H9 (cell line): ENCODE results near the gene SLC2A2. TPM values are rescaled to one million over a fixed set of nuclear protein-coding genes. Genes with fewer than 3 reads are reported as not detected.

Experiments
- DNase-seq: peaks from one replicate; pipeline ENCODE4 v3.0.0-alpha.2; 2017
- H2AFZ ChIP-seq: one replicate; pipeline ENCODE4 v1.6.1; 2013; ENCODE audit warnings: mild to moderate bottlenecking, low read length, control low read depth, moderate library complexity
- H2AK5ac ChIP-seq: 2 replicates; pipeline ENCODE4 v1.6.1; 2013; ENCODE audit warnings: low read length, control low read depth, mixed read lengths; ENCODE audit not compliant: insufficient read length
- H2BK120ac ChIP-seq: one replicate; pipeline ENCODE4 v1.6.1; 2013; ENCODE audit warnings: low read depth, mild to moderate bottlenecking, low read length, control low read depth, inconsistent platforms; ENCODE audit not compliant: poor library complexity, severe bottlenecking
- H2BK12ac ChIP-seq: 2 replicates; pipeline ENCODE4 v1.6.1; 2013; ENCODE audit warnings: low read length, control low read depth, mixed read lengths, low read depth; ENCODE audit not compliant: insufficient read length
- H2BK15ac ChIP-seq: 2 replicates; pipeline ENCODE4 v1.6.1; 2013; ENCODE audit warnings: low read depth, low read length, control low read depth
- H2BK20ac ChIP-seq: one replicate; pipeline ENCODE4 v1.6.1; 2013; ENCODE audit warnings: low read depth, mild to moderate bottlenecking, low read length, control low read depth, inconsistent platforms; ENCODE audit not compliant: poor library complexity, severe bottlenecking
- H2BK5ac ChIP-seq: 2 replicates; pipeline ENCODE4 v1.6.1; 2013; ENCODE audit warnings: low read length, control low read depth, mixed read lengths; ENCODE audit not compliant: insufficient read length
- H3K14ac ChIP-seq: 2 replicates; pipeline ENCODE4 v1.6.1; 2013; ENCODE audit warnings: low read length, control low read depth; ENCODE audit not compliant: insufficient read depth
- H3K18ac ChIP-seq: 2 replicates; pipeline ENCODE4 v1.6.1; 2013; ENCODE audit warnings: low read depth, mild to moderate bottlenecking, mixed read lengths, low read length, control low read depth; ENCODE audit not compliant: insufficient read length
- H3K23ac ChIP-seq: 2 replicates; pipeline ENCODE4 v1.6.1; 2013; ENCODE audit warnings: low read length, control low read depth, mixed read lengths, low read depth; ENCODE audit not compliant: insufficient read length
- H3K23me2 ChIP-seq: 2 replicates; pipeline ENCODE4 v1.6.1; 2013; ENCODE audit warnings: low read depth, mild to moderate bottlenecking, mixed read lengths, low read length, control low read depth; ENCODE audit not compliant: insufficient read length, poor library complexity, severe bottlenecking
- H3K27ac ChIP-seq: 2 replicates; pipeline ENCODE4 v1.5.1; 2013; ENCODE audit warnings: low read length, control low read depth, mixed read lengths, low read depth; ENCODE audit not compliant: insufficient read length
- H3K27me3 ChIP-seq: 2 replicates; pipeline ENCODE4 v1.6.1; 2013; ENCODE audit warnings: low read length, control low read depth, inconsistent platforms; ENCODE audit not compliant: insufficient read depth
- H3K4ac ChIP-seq: 2 replicates; pipeline ENCODE4 v1.6.1; 2013; ENCODE audit warnings: low read depth, mild to moderate bottlenecking, control low read depth, inconsistent platforms, low read length, moderate library complexity
- H3K4me1 ChIP-seq: 2 replicates; pipeline ENCODE4 v1.6.1; 2013; ENCODE audit warnings: low read length, control low read depth, inconsistent platforms; ENCODE audit not compliant: insufficient read depth
- H3K4me2 ChIP-seq: 2 replicates; pipeline ENCODE4 v1.6.1; 2013; ENCODE audit warnings: low read length, control low read depth, mixed read lengths; ENCODE audit not compliant: insufficient read length, insufficient read depth
- H3K56ac ChIP-seq: 2 replicates; pipeline ENCODE4 v1.6.1; 2013; ENCODE audit warnings: low read depth, mild to moderate bottlenecking, mixed read lengths, low read length, control low read depth; ENCODE audit not compliant: insufficient read length
- H3K79me1 ChIP-seq: 2 replicates; pipeline ENCODE4 v1.6.1; 2013; ENCODE audit warnings: low read depth, mild to moderate bottlenecking, moderate library complexity, low read length, control low read depth, inconsistent platforms; ENCODE audit not compliant: insufficient read depth, poor library complexity, severe bottlenecking
- H3K79me2 ChIP-seq: 2 replicates; pipeline ENCODE4 v1.6.1; 2013; ENCODE audit warnings: low read length, control low read depth, inconsistent platforms; ENCODE audit not compliant: insufficient read depth
- H3K9ac ChIP-seq: 2 replicates; pipeline ENCODE4 v1.6.1; 2013; ENCODE audit warnings: low read length, control low read depth, mixed read lengths; ENCODE audit not compliant: insufficient read length; ENCODE audit errors: extremely low read depth
- H3K9me3 ChIP-seq: one replicate; pipeline ENCODE4 v1.6.1; 2013; ENCODE audit warnings: low read depth, low read length, inconsistent platforms; ENCODE audit not compliant: control insufficient read depth
- H3T11ph ChIP-seq: one replicate; pipeline ENCODE4 v1.6.1; 2013; ENCODE audit warnings: mild to moderate bottlenecking, low read length, control low read depth, inconsistent platforms
- H4K20me1 ChIP-seq: one replicate; pipeline ENCODE4 v1.6.1; 2013; ENCODE audit not compliant: control insufficient read depth, insufficient read length, insufficient read depth
- H4K5ac ChIP-seq: 2 replicates; pipeline ENCODE4 v1.6.1; 2013; ENCODE audit warnings: low read depth, mild to moderate bottlenecking, mixed read lengths, low read length, control low read depth; ENCODE audit not compliant: insufficient read length
- H4K8ac ChIP-seq: replicated peaks from 2 replicates; pipeline ENCODE4 v1.6.1; 2013; ENCODE audit warnings: low read length, control low read depth, mixed read lengths, low read depth; ENCODE audit not compliant: insufficient read length
- H4K91ac ChIP-seq: 2 replicates; pipeline ENCODE4 v1.6.1; 2013; ENCODE audit warnings: low read depth, mild to moderate bottlenecking, moderate library complexity, mixed read lengths, low read length, control low read depth; ENCODE audit not compliant: insufficient read length
- H3K27ac Mint-ChIP-seq, 3 experiments: 2 replicates in 2 of 3; 3 replicates in 1 of 3; pipeline ENCODE4 v1.8.0; 2020 to 2021; ENCODE audit warnings: mixed read lengths in 3 of 3, mild to moderate bottlenecking in 1 of 3, moderate library complexity in 1 of 3
- H3K27me3 Mint-ChIP-seq: 2 replicates; pipeline ENCODE4 v1.8.0; 2021; ENCODE audit warnings: low read depth, mild to moderate bottlenecking, moderate library complexity, mixed read lengths
- H3K36me3 Mint-ChIP-seq, 3 experiments: 2 replicates in 2 of 3; 3 replicates in 1 of 3; pipeline ENCODE4 v1.8.0; 2020 to 2021; ENCODE audit warnings: low read depth in 3 of 3, mixed read lengths in 3 of 3; ENCODE audit not compliant: insufficient read depth in 1 of 3
- H3K4me1 Mint-ChIP-seq, 2 experiments: 2 replicates each; pipeline ENCODE4 v1.8.0; 2020; ENCODE audit warnings: mixed read lengths in 2 of 2
- H3K4me3 Mint-ChIP-seq, 2 experiments: 2 replicates in 1 of 2; 3 replicates in 1 of 2; pipeline ENCODE4 v1.8.0; 2020 to 2021; ENCODE audit warnings: mild to moderate bottlenecking in 2 of 2, mixed read lengths in 2 of 2, moderate library complexity in 1 of 2
- H3K9me3 Mint-ChIP-seq, 2 experiments: 2 replicates in 1 of 2; 3 replicates in 1 of 2; pipeline ENCODE4 v1.8.0; 2020; ENCODE audit warnings: mild to moderate bottlenecking in 2 of 2, mixed read lengths in 2 of 2, moderate library complexity in 1 of 2
- WGBS: extraction: QIAGEN DNeasy Blood & Tissue Kit; methylation state at CpG from one replicate; pipeline ENCODE4 v1.1.7; 2013; ENCODE audit warnings: missing lambda C conversion rate, low lambda C conversion rate, mixed read lengths; ENCODE audit not compliant: insufficient read length; ENCODE audit errors: extremely low coverage; 5-methylcytosine and 5-hydroxymethylcytosine counted together
- total RNA-seq: library from RNA; stranded (reverse); gene quantifications from 2 replicates; pipeline ENCODE4 v1.2.1, GENCODE V29; 2021
- TF ChIP-seq, protein P1 (sequence below): fragments of 200-600 bp; sonication (generic); conservative IDR thresholded peaks from 3 replicates; pipeline ENCODE4 v1.8.0; 2021; ENCODE audit warnings: antibody characterized with exemption, mild to moderate bottlenecking

Gene SLC2A2
- total RNA-seq, 1 experiment from 2014 or later = not detected

GRCh38 chr3:171000281-171000680 lies 26.2 kb downstream of the SLC2A2 start:
- H3K4me1 ChIP-seq = no peaks in the 10 kb centered on the region
- no CpG with 5 or more reads among the region's 4 CpGs for WGBS
- H3K27ac ChIP-seq = no peak overlapping the region
- Mint-ChIP-seq H3K27ac (no peak overlapping the region), H3K27me3 (no peaks in the 10 kb centered on the region), H3K9me3 (no peaks in the 10 kb centered on the region), H3K36me3 (no peaks in the 10 kb centered on the region), H3K4me1 (no peaks in the 10 kb centered on the region), H3K4me3 (no peak overlapping the region)
- H3K4ac ChIP-seq = no peak overlapping the region
- H3K18ac ChIP-seq = no peak overlapping the region
- no peak overlapping the region for H2AFZ ChIP-seq
- no peaks in the 10 kb centered on the region for H3K9me3 ChIP-seq
- TF ChIP-seq, protein P1, sequence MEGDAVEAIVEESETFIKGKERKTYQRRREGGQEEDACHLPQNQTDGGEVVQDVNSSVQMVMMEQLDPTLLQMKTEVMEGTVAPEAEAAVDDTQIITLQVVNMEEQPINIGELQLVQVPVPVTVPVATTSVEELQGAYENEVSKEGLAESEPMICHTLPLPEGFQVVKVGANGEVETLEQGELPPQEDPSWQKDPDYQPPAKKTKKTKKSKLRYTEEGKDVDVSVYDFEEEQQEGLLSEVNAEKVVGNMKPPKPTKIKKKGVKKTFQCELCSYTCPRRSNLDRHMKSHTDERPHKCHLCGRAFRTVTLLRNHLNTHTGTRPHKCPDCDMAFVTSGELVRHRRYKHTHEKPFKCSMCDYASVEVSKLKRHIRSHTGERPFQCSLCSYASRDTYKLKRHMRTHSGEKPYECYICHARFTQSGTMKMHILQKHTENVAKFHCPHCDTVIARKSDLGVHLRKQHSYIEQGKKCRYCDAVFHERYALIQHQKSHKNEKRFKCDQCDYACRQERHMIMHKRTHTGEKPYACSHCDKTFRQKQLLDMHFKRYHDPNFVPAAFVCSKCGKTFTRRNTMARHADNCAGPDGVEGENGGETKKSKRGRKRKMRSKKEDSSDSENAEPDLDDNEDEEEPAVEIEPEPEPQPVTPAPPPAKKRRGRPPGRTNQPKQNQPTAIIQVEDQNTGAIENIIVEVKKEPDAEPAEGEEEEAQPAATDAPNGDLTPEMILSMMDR = no peak
- H2BK20ac ChIP-seq = no peak overlapping the region
- H3K79me2 ChIP-seq = no peaks in the 10 kb centered on the region
- no peak overlapping the region for H2BK12ac ChIP-seq
- no peak overlapping the region for H3K14ac ChIP-seq
- H4K5ac ChIP-seq = no peak overlapping the region
- no peak overlapping the region for H3K4me2 ChIP-seq
- no peak overlapping the region for H4K8ac ChIP-seq
- H3K23ac ChIP-seq = no peak overlapping the region
- no peak overlapping the region for H2BK5ac ChIP-seq
- no peak overlapping the region for H3T11ph ChIP-seq
- no peak for DNase-seq
- no peak overlapping the region for H3K9ac ChIP-seq
- H2BK120ac ChIP-seq = no peak overlapping the region
- no peaks in the 10 kb centered on the region for H3K79me1 ChIP-seq
- no peaks in the 10 kb centered on the region for H3K27me3 ChIP-seq
- no peak overlapping the region for H2AK5ac ChIP-seq
- H3K56ac ChIP-seq = no peak overlapping the region
- no peak overlapping the region for H2BK15ac ChIP-seq
- no peak overlapping the region for H4K91ac ChIP-seq
- no peaks in the 10 kb centered on the region for H4K20me1 ChIP-seq
- H3K23me2 ChIP-seq = no peaks in the 10 kb centered on the region
